Activated CD4-positive, alpha-beta T cell treated with anti-CD3 and anti-CD28 coated beads, Interleukin-2, amount 10 ng/mL, durations not matched to agents 24 days and 14 days (primary cell): Measurements from ENCODE around the gene KRTAP5-9. TPM values are rescaled to one million over a fixed set of nuclear protein-coding genes. Genes with fewer than 3 reads are reported as not detected.

ENCODE experiments used
- total RNA-seq: library from RNA; stranded (reverse); gene quantifications from 2 replicates; pipeline ENCODE4 v1.2.3, GENCODE V29; 2022

The KRTAP5-9 gene
- total RNA-seq, 1 donor from 2014 or later, result not detected

Other genes starting within 250 kb of the KRTAP5-9 start
- gene DHCR7, start 100.0 kb upstream of the KRTAP5-9 start, total RNA-seq, result 112 and 116 TPM in 2 replicates
- gene NADSYN1, start 95.2 kb upstream of the KRTAP5-9 start, total RNA-seq, result 101 and 109 TPM in 2 replicates
- not detected in 2 replicates for gene KRTAP5-7, start 21.2 kb upstream of the KRTAP5-9 start, total RNA-seq
- gene KRTAP5-8, start 10.4 kb upstream of the KRTAP5-9 start, total RNA-seq, result not detected in 2 replicates
- gene KRTAP5-10, start 17.1 kb downstream of the KRTAP5-9 start, total RNA-seq, result not detected in 2 replicates
- gene KRTAP5-11, start 34.5 kb downstream of the KRTAP5-9 start, total RNA-seq, result not detected in 2 replicates